ENCODE data around the gene STYK1. TPM values are rescaled to one million over a fixed set of nuclear protein-coding genes. Genes with fewer than 3 reads are reported as not detected.

STYK1 gene, protein sequence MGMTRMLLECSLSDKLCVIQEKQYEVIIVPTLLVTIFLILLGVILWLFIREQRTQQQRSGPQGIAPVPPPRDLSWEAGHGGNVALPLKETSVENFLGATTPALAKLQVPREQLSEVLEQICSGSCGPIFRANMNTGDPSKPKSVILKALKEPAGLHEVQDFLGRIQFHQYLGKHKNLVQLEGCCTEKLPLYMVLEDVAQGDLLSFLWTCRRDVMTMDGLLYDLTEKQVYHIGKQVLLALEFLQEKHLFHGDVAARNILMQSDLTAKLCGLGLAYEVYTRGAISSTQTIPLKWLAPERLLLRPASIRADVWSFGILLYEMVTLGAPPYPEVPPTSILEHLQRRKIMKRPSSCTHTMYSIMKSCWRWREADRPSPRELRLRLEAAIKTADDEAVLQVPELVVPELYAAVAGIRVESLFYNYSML
- polyA plus RNA-seq (ENCODE audit: insufficient read length in 3 of 3), result 1 to 10 TPM in 2 of 3 donors, under 1 TPM in 1; 0.67 to 1.8 (median 1.1) TPM
- long read RNA-seq, donor 1, result 0 reads
- long read RNA-seq, donor 2, result 0 reads
- long read RNA-seq, donor 3, partial matches to known transcripts, result 0 of 1 reads
- long read RNA-seq, donor 3, other reads (novel, unspliced or antisense), result 0 of 1 reads
- long read RNA-seq, donor 4, result 0 reads
- long read RNA-seq, donor 5, result 0 reads
- long read RNA-seq, donor 6, partial matches to known transcripts, result 0 of 1 reads
- long read RNA-seq, donor 6, other reads (novel, unspliced or antisense), result 0 of 1 reads
- long read RNA-seq, donor 7, partial matches to known transcripts, result 0 of 1 reads
- long read RNA-seq, donor 7, other reads (novel, unspliced or antisense), result 0 of 1 reads
- long read RNA-seq, donor 8, result 0 reads
- long read RNA-seq, donor 9, result 0 reads
- long read RNA-seq, donor 10, result 0 reads
- long read RNA-seq, donor 11, result 0 reads
- long read RNA-seq, donor 12, result 0 reads
- long read RNA-seq, donor 13, result 0 reads
- long read RNA-seq, donor 14, result 0 reads
- long read RNA-seq, donor 15, partial matches to known transcripts, result 0 of 1 reads
- long read RNA-seq, donor 15, other reads (novel, unspliced or antisense), result 0 of 1 reads
- long read RNA-seq, donor 16, result 0 reads

DNA sequence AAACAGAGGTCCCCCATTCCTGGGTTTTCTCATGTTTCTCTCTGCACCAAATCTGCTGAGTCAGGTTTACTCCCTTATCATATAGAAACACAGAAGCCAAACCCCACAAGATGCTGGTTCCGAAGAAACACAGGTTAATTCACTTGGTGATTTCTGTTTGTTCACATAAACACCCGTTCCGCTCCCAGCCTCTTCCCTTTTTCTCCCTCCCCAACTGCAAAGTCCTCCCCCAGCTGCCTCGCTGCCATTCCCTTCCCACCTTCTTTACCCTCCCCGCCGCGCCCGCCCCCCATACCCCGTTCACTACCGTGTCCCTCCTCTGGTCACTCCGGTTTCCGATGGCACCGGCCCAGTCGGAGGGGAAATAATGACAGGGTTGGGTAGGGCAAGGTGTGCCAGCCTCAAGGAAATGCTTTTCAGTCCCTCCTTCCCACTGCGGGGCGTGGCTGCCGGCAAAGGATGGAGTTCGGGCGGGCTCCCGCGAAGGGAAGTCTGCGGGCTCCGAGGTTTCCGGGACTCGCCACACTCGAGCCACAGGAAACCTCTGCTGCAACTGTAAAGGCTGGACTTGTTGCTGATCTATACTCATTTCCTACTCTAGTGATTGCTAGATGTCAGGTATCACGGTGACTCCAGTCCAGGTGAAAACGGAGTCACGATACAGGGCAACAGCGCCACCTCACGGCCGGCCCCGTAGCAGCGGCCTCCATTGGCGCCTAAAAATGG lies at the start of gene STYK1:
TSS of gene STYK1 (minus strand) at position 394 of the 726 bp plus-strand sequence. CDS start 39,434 bp downstream, outside the sequence.
- peak; percentile 44 for DNase-seq

DNA sequence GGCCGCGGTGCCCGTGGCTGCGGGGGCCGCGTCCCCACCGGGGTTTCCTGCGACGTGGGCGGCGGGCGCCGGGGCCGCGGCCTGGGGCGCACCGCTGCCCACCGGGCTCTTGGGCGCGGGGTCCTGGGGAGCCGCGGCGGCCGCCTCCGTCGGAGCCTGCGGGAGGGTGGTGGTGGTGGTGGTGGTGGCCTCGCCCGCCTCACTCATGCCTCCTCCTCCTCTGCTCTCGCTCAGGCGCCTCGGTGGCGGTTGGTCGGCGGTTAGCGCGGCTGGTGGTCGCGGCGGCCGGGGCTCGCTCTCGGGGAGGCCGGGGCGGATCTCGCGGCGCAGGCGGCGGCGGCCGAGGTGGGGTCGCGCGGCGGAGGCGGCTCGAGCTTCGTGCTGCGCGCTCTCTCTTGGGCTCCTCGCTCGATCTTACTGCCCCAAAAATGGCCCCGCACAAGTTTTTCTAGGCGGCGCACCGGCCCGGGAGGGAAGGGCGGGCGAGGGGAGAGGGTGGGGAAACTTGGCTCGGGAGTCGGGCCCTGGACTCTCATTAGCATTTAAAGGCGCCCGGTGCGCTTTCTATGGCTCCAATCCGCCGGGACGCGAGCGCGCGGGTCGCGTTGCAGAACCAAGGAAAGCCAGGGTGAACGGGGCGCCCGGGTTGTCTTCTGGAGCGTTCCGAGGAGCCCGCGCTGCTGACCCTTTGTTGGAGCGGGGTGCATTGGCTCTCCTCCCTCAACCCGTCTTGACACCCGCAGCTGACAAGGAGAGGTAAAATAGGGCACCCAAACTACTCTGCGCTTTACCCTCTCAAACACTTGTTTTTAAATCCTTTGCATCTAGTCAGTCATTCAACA lies 49.3 kb upstream of the STYK1 start, which contains the start of gene YBX3:
TSS of gene YBX3 (minus strand) at position 419 of the 842 bp plus-strand sequence. CDS start at position 207, 212 bp downstream.
- peak; percentile 85 for DNase-seq

DNA sequence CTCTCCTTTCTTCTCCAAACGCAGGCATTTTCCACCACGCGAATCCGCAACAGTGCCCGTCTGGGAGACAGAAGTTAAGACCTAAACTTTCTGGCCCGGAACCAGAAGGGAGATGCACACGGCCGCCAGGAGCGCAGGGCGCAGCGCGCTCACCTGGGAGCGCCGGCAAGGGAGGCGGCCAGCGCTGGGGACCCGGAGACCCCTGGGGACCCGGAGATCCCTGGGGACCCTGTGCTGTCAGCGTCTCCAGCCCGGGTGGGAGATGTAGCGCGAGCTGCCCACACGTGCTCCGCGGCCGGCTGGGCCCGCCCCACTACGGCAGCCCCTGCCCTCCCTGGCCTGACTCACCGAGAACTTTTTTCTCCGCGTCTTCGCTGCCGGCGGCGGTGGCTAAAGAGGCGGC lies 48.7 kb upstream of the STYK1 start:
- no peak for DNase-seq

- peak; percentile 93 for DNase-seq
Observed at GRCh38 chr12:10721651-10722501, 48.0 kb upstream of the STYK1 start.

DNA sequence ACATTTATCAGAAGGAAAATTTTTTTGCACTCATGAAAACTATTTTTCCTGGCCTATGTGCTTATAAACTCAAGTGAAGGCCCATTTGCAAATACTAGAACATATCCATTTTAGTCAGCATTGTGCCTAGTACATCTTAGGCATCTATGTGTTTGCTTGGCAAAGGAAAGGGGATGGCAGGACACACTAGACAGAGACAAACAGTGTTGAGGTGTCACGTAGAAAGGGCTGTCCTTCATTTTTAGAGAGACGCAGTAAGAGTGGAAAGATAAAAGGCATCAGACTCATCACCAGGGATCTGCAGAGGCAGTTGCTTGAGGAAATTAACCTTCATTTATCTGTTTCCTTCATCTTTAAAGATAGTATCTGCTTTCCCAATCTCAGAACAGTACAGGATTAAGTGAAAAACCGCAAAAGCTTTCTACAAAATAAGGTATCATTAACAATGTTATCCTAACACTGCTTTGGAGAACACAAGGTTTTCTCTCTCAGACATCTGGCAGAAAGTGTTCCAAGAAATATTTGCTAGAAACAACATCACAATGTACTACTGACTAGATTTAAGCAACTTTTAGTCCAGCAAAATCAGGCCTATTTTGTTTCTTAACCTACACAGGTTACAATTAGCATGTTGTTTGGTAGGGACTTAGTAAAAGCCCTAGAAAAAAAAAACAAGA lies 47.3 kb upstream of the STYK1 start:
- DNase-seq, result no peak

- no peak for DNase-seq
Observed at GRCh38 chr12:10719482-10719881, 45.6 kb upstream of the STYK1 start.

DNA sequence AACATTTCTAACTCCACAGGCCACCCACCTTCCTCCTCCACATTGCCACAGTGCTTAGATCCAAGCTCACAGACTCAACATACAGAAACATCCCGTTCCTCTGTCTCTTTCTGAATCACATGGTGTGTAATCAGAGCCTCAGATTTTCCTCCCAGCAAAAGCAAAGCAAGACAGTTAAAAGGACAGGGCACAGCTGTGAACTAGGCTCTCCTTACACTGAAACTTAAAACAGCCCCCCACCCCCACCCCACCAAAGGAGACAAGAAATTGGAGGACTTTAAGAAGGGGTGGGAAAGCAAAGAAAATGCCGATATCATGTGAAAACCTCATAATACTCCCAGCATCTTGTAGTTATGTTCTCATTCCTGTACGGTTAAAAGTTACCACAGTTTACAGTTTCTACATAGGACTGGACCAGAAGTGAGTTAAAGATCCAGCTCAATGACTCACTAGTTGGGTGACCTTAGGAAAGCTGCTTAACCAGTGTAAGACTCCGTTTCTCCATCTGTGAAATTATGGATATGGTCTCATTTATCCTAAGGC lies 44.5 kb upstream of the STYK1 start:
- DNase-seq, result peak; percentile 85

GRCh38 chr12:10717410-10717809 lies 43.6 kb upstream of the STYK1 start:
- DNase-seq, result no peak

GRCh38 chr12:10716704-10717315 lies 43.0 kb upstream of the STYK1 start:
- DNase-seq, result peak; percentile 49

DNA sequence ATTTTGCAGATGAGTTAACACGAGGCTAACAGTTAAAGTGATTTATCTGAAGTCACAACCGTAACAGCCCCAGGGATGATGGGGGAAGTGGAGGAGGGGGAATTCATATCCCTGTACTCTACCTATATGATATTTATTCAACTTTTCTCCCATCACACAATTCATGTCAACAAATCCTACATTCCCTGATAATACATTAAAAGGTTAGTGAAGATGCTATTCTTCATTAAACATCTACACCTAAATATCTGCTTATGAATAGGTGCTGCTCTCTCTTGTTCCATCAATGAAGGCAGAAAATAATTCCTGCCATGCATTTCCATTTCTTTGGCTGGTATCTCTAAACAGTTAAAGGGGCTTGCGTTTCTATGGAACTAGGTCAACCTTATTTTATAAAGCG lies 42.4 kb upstream of the STYK1 start:
- no peak for DNase-seq

- DNase-seq, result no peak
Observed at GRCh38 chr12:10715491-10715890, 41.6 kb upstream of the STYK1 start.

- no peak for DNase-seq
Observed at GRCh38 chr12:10709808-10710207, 36.0 kb upstream of the STYK1 start.

GRCh38 chr12:10708862-10709261 lies 35.0 kb upstream of the STYK1 start:
- no peak for DNase-seq

DNA sequence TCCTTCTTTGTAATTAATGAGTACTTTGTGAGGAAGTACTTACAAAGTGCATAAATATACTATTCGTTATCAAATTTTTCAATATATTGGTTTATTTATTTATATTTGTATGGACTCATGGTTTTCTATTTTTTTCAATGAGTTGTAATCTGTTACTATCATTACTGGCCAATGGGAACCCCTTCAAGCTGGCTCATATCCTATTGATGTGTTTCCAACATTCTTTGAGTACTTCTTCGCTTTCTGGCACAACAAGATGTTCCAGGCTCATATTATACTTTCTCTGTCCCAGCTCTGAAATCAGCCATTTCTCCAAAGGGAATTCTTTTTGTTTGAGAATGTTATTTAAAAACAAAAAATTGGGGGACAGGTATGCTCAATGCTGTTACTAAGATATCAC lies 31.8 kb upstream of the STYK1 start:
- DNase-seq, result no peak

- DNase-seq, result no peak
Observed at GRCh38 chr12:10701843-10702242, 28.0 kb upstream of the STYK1 start.

DNA sequence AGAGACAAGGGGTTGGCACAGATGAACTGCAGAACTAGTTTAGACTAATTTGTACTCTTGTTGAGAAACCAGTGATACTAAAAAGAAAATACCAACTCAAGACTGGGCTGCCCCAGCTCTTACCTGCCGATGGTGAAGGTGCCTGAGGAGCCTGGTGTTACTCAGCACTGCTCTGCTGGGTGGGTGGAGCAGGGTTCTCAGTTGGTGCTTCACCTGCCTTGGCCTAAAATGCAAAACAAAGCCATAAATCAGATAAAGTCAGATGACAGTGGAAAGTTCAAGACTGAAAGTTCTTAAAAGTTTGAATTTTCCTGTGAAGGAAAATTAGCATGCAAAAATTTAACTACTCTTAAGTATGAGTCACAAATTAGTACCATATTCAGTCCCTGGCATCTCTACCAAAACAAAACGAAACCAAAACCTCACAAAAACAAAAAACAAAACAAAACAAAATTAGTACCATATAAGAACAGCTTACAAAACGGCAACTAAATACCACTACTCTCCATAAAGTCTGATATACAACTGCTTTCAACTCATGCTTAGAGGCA lies 27.4 kb upstream of the STYK1 start:
- DNase-seq, result no peak

- DNase-seq, result no peak
Observed at GRCh38 chr12:10700581-10700980, 26.7 kb upstream of the STYK1 start.

DNA sequence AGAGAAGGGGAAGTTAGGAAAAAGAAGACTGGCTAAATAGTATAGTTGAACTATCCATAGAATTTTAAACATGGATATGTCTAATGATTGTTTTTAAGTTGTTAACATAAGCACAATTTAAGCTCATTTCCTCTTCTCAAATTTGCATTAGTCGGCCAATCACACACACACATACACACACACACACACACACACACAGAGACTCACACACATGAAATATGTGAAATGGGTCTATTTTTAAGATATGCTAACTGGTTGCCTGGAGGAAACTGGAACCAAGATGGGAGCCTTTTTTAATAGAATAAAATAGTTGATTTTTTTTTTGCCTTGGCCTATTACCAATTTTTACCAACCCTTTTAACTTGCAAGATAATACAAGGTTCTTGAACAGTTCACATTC lies 24.0 kb upstream of the STYK1 start:
- no peak for DNase-seq
